NCI-H2107 treated with DMSO at 0.1 percent for 48 hours (cell line): ENCODE data around the gene C1QB.
"Not testable (repeated sequence)": the region's sequence is repeated elsewhere in the genome, so short reads cannot be mapped to it uniquely, and the experiment has no call there.

Source experiments
- DNase-seq: peaks from one replicate; lab custom pipeline; 2025; ENCODE audit not compliant: unreplicated experiment; lab: John Stamatoyannopoulos, UW

C1QB gene

GRCh38 chr1:22694172-22694571 lies 41.1 kb downstream of the C1QB start:
- no peak for DNase-seq

GRCh38 chr1:22696610-22697009 lies 43.6 kb downstream of the C1QB start:
- DNase-seq = no peak

- DNase-seq = no peak
Measured at GRCh38 chr1:22697980-22698379, 44.9 kb downstream of the C1QB start.

GRCh38 chr1:22699681-22700520 lies 46.9 kb downstream of the C1QB start:
- no peak for DNase-seq

GRCh38 chr1:22702296-22703085 lies 49.5 kb downstream of the C1QB start:
- no peak for DNase-seq

- DNase-seq = peak; percentile 69
Measured at GRCh38 chr1:22704440-22705067, 51.5 kb downstream of the C1QB start.

GRCh38 chr1:22705586-22705985 lies 52.5 kb downstream of the C1QB start:
- DNase-seq = no peak

GRCh38 chr1:22706100-22706499 lies 53.1 kb downstream of the C1QB start:
- DNase-seq = not testable (repeated sequence)

- DNase-seq = no peak
Measured at GRCh38 chr1:22708777-22709176, 55.7 kb downstream of the C1QB start.

GRCh38 chr1:22709227-22709626 lies 56.2 kb downstream of the C1QB start:
- DNase-seq = no peak

GRCh38 chr1:22709891-22710700 lies 57.1 kb downstream of the C1QB start:
- DNase-seq = no peak

GRCh38 chr1:22710701-22711049 lies 57.6 kb downstream of the C1QB start, which contains the start of gene EPHB2:
TSS of gene EPHB2 (plus strand) at chr1:22710839. CDS start at chr1:22710983, 144 bp downstream.
- DNase-seq = no peak

GRCh38 chr1:22711071-22711470 lies 58.0 kb downstream of the C1QB start:
- no peak for DNase-seq
